HCT116 (cell line): Measurements from ENCODE around the gene ELMOD2. TPM values are rescaled to one million over a fixed set of nuclear protein-coding genes. Genes with fewer than 3 reads are reported as not detected.

Experiments
- ATAC-seq: fragments of 200-7000 bp; cut with Tn5 transposase; 2 replicates; pipeline ENCODE4 v1.9.1; 2020; ENCODE audit warnings: mild to moderate bottlenecking, moderate library complexity
- BruUV-seq: library from RNA; stranded (reverse); fragments of 400-500 nt; replicated peaks from 2 replicates; lab custom pipeline; 2021; lab: Mats Ljungman, UMichigan
- CTCF ChIA-PET: fragments of 300-600 bp; sonication (Branson Sonifier 250); formaldehyde crosslinking; loops from one replicate; lab custom pipeline; 2021; ENCODE audit warnings: antibody characterized with exemption; lab: Charles Lee
- POLR2A ChIA-PET: fragments of 300-600, 350-600 bp; sonication (Branson Sonifier 250); formaldehyde crosslinking; loops from one replicate; lab custom pipeline; 2021; ENCODE audit warnings: antibody characterized with exemption; lab: Charles Lee
- RAD21 ChIA-PET, 2 experiments: fragments of 300-600 bp; sonication (Branson Sonifier 250); formaldehyde crosslinking; loops; one replicate each; lab custom pipeline; 2023; ENCODE audit warnings: low total read pairs in 2 of 2; ENCODE audit not compliant: uncharacterized antibody in 2 of 2, unreplicated experiment in 2 of 2, low non-redundant PET in 1 of 2; lab: Charles Lee
- DNase-seq: peaks from one replicate; pipeline ENCODE4 v3.0.0-alpha.2; 2010; ENCODE audit warnings: low read depth, low spot score
- H2AFZ ChIP-seq: fragments of 200-600 bp; shearing (Covaris generic), sonication (generic); 2 replicates; pipeline ENCODE4 v1.6.1; 2017; ENCODE audit warnings: low read depth, mixed run types, mixed read lengths, antibody characterized with exemption, low read length; ENCODE audit not compliant: poor library complexity, severe bottlenecking
- H3K27ac ChIP-seq: 2 replicates; pipeline ENCODE4 v1.5.1; 2012; ENCODE audit warnings: low read depth, low read length
- H3K27me3 ChIP-seq: fragments of 200-600 bp; sonication (generic); 2 replicates; pipeline ENCODE4 v1.6.1; 2016; ENCODE audit warnings: mixed run types, low read length, mixed read lengths; ENCODE audit not compliant: insufficient read depth
- H3K36me3 ChIP-seq, 2 experiments: fragments of 200-500 bp in 1 of 2; fragments of 200-600 bp in 1 of 2; sonication (Bioruptor generic) in 1 of 2; sonication (generic) in 1 of 2; 2 replicates each; pipeline versions ENCODE4 v1.5.1 to v1.6.1; 2014 to 2016; ENCODE audit warnings: low read length in 2 of 2, inconsistent platforms in 1 of 2, mixed read lengths in 1 of 2, mixed run types in 1 of 2; ENCODE audit not compliant: insufficient read depth in 2 of 2, control insufficient read depth in 1 of 2
- H3K4me1 ChIP-seq, 2 experiments: fragments of 200-600 bp in 1 of 2; sonication (generic) in 1 of 2; 2 replicates each; pipeline versions ENCODE4 v1.5.1 to v1.6.1; 2012 to 2017; ENCODE audit warnings: low read length in 2 of 2, inconsistent platforms in 1 of 2, mild to moderate bottlenecking in 1 of 2, mixed read lengths in 1 of 2, mixed run types in 1 of 2, moderate library complexity in 1 of 2; ENCODE audit not compliant: insufficient read depth in 2 of 2, control insufficient read depth in 1 of 2
- H3K4me2 ChIP-seq: fragments of 200-600 bp; sonication (generic); 2 replicates; pipeline ENCODE4 v1.6.1; 2017; ENCODE audit warnings: mixed run types, low read length, mixed read lengths
- H3K4me3 ChIP-seq, 2 experiments: fragments of 200-600 bp in 1 of 2; sonication (generic) in 1 of 2; replicated peaks in 1 of 2; 2 replicates each; pipeline ENCODE4 v1.5.1; 2011 to 2016; ENCODE audit warnings: low read length in 2 of 2, control low read depth in 1 of 2, low read depth in 1 of 2, mild to moderate bottlenecking in 1 of 2, mixed read lengths in 1 of 2, mixed run types in 1 of 2
- H3K79me2 ChIP-seq: fragments of 200-600 bp; sonication (generic); 2 replicates; pipeline ENCODE4 v1.6.1; 2017; ENCODE audit warnings: mild to moderate bottlenecking, mixed run types, low read length, moderate library complexity, mixed read lengths; ENCODE audit not compliant: insufficient read depth
- H3K9ac ChIP-seq: fragments of 200-600 bp; sonication (generic); 2 replicates; pipeline ENCODE4 v1.6.1; 2016; ENCODE audit warnings: low read length, mixed read lengths
- H3K9me2 ChIP-seq: fragments of 200-600 bp; sonication (generic), shearing (Covaris generic); 2 replicates; pipeline ENCODE4 v1.6.1; 2017; ENCODE audit warnings: mixed run types, mild to moderate bottlenecking, moderate library complexity; ENCODE audit not compliant: insufficient read depth
- H3K9me3 ChIP-seq, 2 experiments: fragments of 200-500 bp in 1 of 2; fragments of 200-600 bp in 1 of 2; sonication (Bioruptor generic) in 1 of 2; sonication (generic) in 1 of 2; 2 replicates each; pipeline ENCODE4 v1.6.1; 2014 to 2017; ENCODE audit warnings: low read length in 2 of 2, mixed read lengths in 2 of 2, inconsistent platforms in 1 of 2, low read depth in 1 of 2, mild to moderate bottlenecking in 1 of 2, mixed run types in 1 of 2, moderate library complexity in 1 of 2; ENCODE audit not compliant: control insufficient read depth in 1 of 2, insufficient read depth in 1 of 2
- H4K20me1 ChIP-seq: fragments of 200-600 bp; sonication (generic), shearing (Covaris generic); 2 replicates; pipeline ENCODE4 v1.6.1; 2017; ENCODE audit warnings: mixed run types, mild to moderate bottlenecking, moderate library complexity; ENCODE audit not compliant: insufficient read depth
- EZH2phosphoT487 ChIP-seq: fragments of 200-600 bp; IDR thresholded peaks from 2 replicates; pipeline ENCODE4 v1.6.1; 2018; ENCODE audit warnings: antibody characterized with exemption, borderline replicate concordance
- FOSL1 ChIP-seq: IDR thresholded peaks from 2 replicates; pipeline ENCODE4 v1.6.1; 2012; ENCODE audit warnings: low read depth
- POLR2A ChIP-seq: IDR thresholded peaks from 2 replicates; pipeline ENCODE4 v1.7.0; 2011; ENCODE audit warnings: borderline replicate concordance; ENCODE audit not compliant: insufficient read depth, insufficient read length; ENCODE audit errors: extremely low read depth
- SRF ChIP-seq: IDR thresholded peaks from 2 replicates; pipeline ENCODE4 v1.6.1; 2012; ENCODE audit warnings: low read depth
- intact Hi-C: fragments of 100-400 bp; cut with micrococcal nuclease; formaldehyde crosslinking; loops from 2 replicates; pipeline ENCODE4 v1.10.0; 2022
- total RNA-seq: library from RNA; stranded (reverse); gene quantifications from one replicate; pipeline ENCODE4 v1.2.1, GENCODE V29; 2021; ENCODE audit not compliant: unreplicated experiment
- TF ChIP-seq, protein P1 (sequence below): IDR thresholded peaks from 2 replicates; pipeline ENCODE4 v1.6.1; 2012; ENCODE audit warnings: low read depth
- TF ChIP-seq, protein P2 (sequence below): IDR thresholded peaks from 2 replicates; pipeline ENCODE4 v1.6.1; 2012
- TF ChIP-seq, protein P3 (sequence below): IDR thresholded peaks from 2 replicates; pipeline ENCODE4 v1.6.1; 2012

The ELMOD2 gene
- total RNA-seq, 1 experiment from 2014 or later, result 26.6 TPM

DNA sequence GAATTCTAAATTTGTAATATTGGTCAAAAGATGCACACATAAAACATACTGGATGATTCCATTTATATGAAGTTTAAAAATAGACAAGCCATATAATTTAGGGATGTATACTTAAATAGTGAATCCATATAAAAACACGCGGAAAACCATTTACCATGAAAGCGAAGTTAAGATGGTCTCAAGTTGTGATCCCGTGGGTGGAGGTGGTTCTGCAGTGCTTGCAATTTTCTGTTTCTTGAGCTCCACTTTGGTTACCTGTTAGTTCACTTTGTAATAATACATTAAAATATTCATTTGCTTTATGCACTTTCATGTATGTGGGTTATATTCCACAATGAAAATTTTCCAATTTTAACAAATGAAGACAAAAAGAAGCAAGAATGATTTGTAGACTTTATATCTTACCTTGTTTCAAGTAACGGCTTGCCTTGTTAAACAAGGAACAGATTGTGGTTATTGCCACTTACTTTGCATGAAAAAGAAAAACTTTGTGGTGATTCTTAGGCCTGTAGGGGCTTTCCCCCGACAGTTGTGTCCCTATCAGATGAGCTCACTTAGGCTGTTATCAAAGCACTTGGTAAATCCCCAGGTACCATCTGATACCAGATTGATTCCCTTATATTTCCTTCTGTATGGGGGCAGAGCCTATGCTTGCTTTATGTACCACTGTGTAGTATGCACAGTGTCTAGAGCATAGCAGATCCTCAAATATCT is 32.6 kb downstream of the ELMOD2 start:
- ChIA-PET RAD21 (no interaction called here), CTCF (no interaction called here), POLR2A (no interaction called here)
- no peak overlapping the region for H3K27ac ChIP-seq
- H3K36me3 ChIP-seq, result no peaks in the 10 kb centered on the region
- no peak overlapping the region for H3K4me2 ChIP-seq
- no peaks in the 10 kb centered on the region for H3K4me1 ChIP-seq
- no peaks in the 10 kb centered on the region for H3K9me2 ChIP-seq
- H3K27me3 ChIP-seq, result no peaks in the 10 kb centered on the region
- DNase-seq, result no peak
- no peak for ATAC-seq
- intact Hi-C loops, result no loop called here
- TF ChIP-seq, protein P1, sequence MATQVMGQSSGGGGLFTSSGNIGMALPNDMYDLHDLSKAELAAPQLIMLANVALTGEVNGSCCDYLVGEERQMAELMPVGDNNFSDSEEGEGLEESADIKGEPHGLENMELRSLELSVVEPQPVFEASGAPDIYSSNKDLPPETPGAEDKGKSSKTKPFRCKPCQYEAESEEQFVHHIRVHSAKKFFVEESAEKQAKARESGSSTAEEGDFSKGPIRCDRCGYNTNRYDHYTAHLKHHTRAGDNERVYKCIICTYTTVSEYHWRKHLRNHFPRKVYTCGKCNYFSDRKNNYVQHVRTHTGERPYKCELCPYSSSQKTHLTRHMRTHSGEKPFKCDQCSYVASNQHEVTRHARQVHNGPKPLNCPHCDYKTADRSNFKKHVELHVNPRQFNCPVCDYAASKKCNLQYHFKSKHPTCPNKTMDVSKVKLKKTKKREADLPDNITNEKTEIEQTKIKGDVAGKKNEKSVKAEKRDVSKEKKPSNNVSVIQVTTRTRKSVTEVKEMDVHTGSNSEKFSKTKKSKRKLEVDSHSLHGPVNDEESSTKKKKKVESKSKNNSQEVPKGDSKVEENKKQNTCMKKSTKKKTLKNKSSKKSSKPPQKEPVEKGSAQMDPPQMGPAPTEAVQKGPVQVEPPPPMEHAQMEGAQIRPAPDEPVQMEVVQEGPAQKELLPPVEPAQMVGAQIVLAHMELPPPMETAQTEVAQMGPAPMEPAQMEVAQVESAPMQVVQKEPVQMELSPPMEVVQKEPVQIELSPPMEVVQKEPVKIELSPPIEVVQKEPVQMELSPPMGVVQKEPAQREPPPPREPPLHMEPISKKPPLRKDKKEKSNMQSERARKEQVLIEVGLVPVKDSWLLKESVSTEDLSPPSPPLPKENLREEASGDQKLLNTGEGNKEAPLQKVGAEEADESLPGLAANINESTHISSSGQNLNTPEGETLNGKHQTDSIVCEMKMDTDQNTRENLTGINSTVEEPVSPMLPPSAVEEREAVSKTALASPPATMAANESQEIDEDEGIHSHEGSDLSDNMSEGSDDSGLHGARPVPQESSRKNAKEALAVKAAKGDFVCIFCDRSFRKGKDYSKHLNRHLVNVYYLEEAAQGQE, result no peak
- TF ChIP-seq POLR2A (no peak), FOSL1 (no peak), EZH2phosphoT487 (no peak), SRF (no peak)
- TF ChIP-seq, protein P2, sequence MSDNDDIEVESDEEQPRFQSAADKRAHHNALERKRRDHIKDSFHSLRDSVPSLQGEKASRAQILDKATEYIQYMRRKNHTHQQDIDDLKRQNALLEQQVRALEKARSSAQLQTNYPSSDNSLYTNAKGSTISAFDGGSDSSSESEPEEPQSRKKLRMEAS, result no peak
- TF ChIP-seq, protein P3, sequence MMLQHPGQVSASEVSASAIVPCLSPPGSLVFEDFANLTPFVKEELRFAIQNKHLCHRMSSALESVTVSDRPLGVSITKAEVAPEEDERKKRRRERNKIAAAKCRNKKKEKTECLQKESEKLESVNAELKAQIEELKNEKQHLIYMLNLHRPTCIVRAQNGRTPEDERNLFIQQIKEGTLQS, result no peak
- no peak overlapping the region for H3K9ac ChIP-seq
- no peak overlapping the region for H3K4me3 ChIP-seq
- no peaks in the 10 kb centered on the region for H3K9me3 ChIP-seq
- BruUV-seq, result no TSS peak
- no peak overlapping the region for H2AFZ ChIP-seq
- no peaks in the 10 kb centered on the region for H4K20me1 ChIP-seq
- no peaks in the 10 kb centered on the region for H3K79me2 ChIP-seq
